Measurements from ENCODE around the gene FAM32A. TPM values are rescaled to one million over a fixed set of nuclear protein-coding genes. Genes with fewer than 3 reads are reported as not detected.
"Not testable (repeated sequence)": the region's sequence is repeated elsewhere in the genome, so short reads cannot be mapped to it uniquely, and the experiment has no call there.

The FAM32A gene
- total RNA-seq, 1 donor = 89.1 TPM

DNA sequence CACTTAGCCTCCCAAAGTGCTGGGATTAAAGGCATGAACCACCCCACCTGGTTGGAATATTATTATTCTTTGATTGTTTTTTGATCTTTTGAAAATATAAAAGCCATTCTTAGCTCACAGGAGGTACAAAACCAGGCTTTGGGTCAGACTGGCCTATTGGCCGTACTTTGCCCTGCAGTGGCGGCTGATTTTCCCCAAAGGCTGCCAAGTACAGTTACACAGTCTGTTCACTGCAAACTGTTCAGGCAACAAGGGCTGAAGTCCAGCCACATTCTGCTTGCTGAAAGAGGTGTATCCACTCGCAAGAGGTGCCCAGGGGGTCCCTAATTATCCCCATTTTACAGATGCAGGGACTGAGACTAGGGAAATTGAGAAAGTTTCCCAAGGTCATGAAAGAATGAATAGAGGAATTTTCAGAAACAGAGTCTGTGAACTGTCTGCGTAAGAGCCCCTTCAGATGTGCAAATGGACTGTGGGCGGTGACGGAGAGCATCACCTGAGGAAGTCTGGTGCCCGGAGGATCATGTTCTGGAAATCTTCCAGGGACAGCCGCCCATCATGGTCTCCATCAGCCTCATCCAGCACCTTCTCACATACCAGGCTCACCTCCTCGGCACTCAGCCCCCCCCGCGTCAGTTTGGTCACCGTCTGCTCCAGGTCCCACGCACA, 20.9 kb upstream of the FAM32A start:
- TF ChIP-seq, protein P1, sequence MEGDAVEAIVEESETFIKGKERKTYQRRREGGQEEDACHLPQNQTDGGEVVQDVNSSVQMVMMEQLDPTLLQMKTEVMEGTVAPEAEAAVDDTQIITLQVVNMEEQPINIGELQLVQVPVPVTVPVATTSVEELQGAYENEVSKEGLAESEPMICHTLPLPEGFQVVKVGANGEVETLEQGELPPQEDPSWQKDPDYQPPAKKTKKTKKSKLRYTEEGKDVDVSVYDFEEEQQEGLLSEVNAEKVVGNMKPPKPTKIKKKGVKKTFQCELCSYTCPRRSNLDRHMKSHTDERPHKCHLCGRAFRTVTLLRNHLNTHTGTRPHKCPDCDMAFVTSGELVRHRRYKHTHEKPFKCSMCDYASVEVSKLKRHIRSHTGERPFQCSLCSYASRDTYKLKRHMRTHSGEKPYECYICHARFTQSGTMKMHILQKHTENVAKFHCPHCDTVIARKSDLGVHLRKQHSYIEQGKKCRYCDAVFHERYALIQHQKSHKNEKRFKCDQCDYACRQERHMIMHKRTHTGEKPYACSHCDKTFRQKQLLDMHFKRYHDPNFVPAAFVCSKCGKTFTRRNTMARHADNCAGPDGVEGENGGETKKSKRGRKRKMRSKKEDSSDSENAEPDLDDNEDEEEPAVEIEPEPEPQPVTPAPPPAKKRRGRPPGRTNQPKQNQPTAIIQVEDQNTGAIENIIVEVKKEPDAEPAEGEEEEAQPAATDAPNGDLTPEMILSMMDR (IDR thresholded peaks at IDR 0.05; ENCODE audit: insufficient read depth, low read length) = no peak
- no peak overlapping the region for H3K4me3 ChIP-seq (ENCODE audit: low read depth, low read length)
- no peak for DNase-seq (ENCODE audit: low read depth)

DNA sequence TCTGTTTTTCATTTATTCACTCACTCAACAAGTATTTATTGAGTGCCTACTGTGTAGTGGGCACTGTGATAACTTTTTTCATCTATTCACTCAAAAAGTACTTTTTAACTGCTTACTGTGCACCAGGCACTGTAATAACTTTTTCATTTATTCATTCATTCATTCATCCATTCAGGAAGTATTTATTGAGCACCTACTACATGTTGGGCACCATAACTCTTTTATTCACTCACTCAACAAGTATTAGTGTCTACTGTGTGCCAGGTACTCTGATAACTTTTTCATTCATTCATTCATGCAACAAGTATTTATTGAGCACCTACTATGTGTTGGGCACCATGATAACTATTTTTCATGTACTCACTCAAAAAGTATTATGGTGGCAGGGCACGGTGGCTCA, 18.8 kb upstream of the FAM32A start:
- H3K4me3 ChIP-seq (ENCODE audit: low read depth, low read length) = no peak overlapping the region
- TF ChIP-seq, protein P1 (IDR thresholded peaks at IDR 0.05; ENCODE audit: insufficient read depth, low read length) = no peak
- no peak for DNase-seq (ENCODE audit: low read depth)

DNA sequence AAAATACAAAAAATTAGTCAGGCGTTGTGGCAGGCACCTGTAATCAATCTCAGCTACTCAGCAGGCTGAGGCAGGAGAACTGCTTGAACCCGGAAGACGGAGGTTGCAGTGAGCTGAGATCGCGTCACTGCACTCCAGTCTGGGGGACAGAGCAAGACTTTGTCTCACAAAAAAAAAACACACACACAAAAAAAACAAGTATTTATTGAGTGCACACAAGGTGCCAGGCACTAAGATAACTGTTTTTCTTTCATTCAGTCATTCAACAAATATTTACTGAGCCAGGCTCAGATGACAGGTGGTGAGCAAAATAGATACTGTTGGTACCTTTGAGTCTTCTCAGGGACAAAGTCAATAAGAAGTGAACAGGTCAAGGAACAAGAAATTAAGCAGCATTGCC, 18.2 kb upstream of the FAM32A start:
- DNase-seq (ENCODE audit: low read depth) = no peak
- H3K4me3 ChIP-seq (ENCODE audit: low read depth, low read length) = no peak overlapping the region
- TF ChIP-seq, protein P1 (IDR thresholded peaks at IDR 0.05; ENCODE audit: insufficient read depth, low read length) = no peak

DNA sequence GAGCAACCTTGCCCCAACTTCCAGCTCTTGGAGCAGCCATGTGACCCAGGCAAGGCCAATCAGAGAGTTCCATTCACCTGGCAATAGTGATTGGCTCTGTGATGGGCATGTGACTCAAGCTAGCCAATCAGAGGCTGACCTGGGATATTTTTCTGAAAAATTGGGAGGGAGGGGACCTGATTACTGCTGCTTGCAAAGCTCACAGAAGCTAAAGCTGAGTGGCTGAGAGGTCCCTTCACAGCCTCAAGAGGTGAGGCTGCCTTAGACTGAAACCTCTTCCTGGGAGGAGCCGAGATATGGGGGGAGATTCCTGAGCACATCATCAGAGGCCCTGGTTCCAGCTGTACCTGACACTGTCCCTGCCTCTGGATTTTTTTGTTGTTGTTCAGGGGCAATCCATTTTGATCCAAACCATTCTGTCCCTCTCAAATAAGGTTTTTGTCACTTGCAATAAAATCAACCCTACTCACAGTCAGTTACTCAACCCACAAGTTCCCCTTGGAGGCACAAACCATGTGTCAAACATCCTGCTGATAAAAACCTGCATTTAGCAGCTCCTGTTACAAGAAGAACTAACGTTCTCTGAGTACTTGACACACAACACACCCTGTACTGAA, 16.6 kb upstream of the FAM32A start:
- DNase-seq (ENCODE audit: low read depth) = peak; percentile 31
- TF ChIP-seq, protein P1 (IDR thresholded peaks at IDR 0.05; ENCODE audit: insufficient read depth, low read length) = no peak
- no peak overlapping the region for H3K4me3 ChIP-seq (ENCODE audit: low read depth, low read length)

DNA sequence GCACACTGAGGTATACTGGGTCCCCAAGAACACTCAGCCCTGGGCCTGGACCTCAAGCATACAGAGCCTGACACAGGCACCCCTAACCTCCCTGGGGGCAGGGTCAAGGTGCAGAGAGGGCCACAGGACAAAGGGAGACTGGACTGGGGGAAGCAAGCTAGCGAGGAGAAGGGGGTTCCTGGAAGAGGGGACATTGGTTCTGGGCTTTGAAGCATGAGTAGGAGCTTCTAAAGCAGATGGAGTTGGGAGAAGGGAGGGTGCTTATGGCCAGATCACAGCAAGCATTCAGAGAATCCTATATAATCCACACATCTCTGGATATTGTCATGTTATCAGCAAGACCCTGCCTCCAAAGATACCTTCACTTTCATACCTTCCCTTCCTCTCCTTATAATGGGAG, 15.1 kb upstream of the FAM32A start:
- no peak overlapping the region for H3K4me3 ChIP-seq (ENCODE audit: low read depth, low read length)
- no peak for DNase-seq (ENCODE audit: low read depth)
- TF ChIP-seq, protein P1 (IDR thresholded peaks at IDR 0.05; ENCODE audit: insufficient read depth, low read length) = no peak

DNA sequence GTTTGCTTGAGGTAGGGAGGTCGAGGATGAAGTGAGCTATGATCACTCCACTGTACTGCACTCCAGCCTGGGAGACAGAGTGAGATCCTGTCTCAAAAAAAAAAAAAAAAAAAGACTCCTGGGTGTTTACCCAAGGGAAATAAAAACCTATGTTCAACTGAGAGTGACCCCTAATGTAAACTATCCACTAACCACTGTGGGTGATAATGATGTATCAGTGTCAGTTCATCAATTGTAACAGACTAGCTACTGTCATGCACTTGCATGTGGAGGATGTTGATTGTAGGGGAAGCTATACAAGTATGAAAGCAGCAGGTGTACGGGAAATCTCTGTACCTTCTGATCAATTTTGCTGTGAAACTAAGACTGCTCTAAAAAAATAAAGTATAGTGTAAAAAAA, 9.3 kb upstream of the FAM32A start:
- no peak overlapping the region for H3K4me3 ChIP-seq (ENCODE audit: low read depth, low read length)
- TF ChIP-seq, protein P1 (IDR thresholded peaks at IDR 0.05; ENCODE audit: insufficient read depth, low read length) = no peak
- DNase-seq (ENCODE audit: low read depth) = no peak

DNA sequence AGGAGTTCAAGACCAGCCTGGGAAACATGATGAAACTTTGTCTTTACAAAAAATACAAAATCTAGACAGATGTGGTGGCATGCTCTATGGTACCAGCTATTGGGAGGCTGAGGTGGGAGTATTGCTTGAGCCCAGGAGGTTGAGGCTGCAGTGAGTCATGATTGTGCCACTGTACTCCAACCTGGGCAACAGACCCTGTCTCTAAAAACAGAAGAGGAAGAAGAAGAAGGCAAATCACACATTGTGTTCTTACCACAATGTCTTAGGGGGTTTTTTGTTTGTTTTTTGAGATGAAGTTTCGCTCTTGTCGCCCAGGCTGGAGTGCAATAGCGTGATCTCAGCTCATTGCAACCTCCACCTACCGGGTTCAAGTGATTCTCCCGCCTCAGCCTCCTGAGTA, 6.3 kb upstream of the FAM32A start:
- DNase-seq (ENCODE audit: low read depth); H3K4me3 ChIP-seq (ENCODE audit: low read depth, low read length): not testable (repeated sequence)

Data from fibroblast of the aortic adventitia (primary cell).